Liver (tissue), 9 donors: ENCODE measurements around the gene PTGIS. TPM values are rescaled to one million over a fixed set of nuclear protein-coding genes. Genes with fewer than 3 reads are reported as not detected.

Experiments
- DNase-seq: peaks from one replicate; pipeline ENCODE4 v3.0.0-alpha.2; 2017; ENCODE audit warnings: low spot score
- H3K27ac ChIP-seq, 2 donors: one replicate each; pipeline ENCODE4 v1.7.0; 2013; ENCODE audit warnings: inconsistent platforms in 2 of 2, low read length in 2 of 2, control low read depth in 1 of 2, low read depth in 1 of 2, mild to moderate bottlenecking in 1 of 2
- H3K27me3 ChIP-seq, 4 donors: one replicate each; pipeline versions ENCODE4 v1.6.1 to v1.7.0; 2013; ENCODE audit warnings: low read length in 3 of 4, inconsistent platforms in 1 of 4, mild to moderate bottlenecking in 1 of 4, moderate library complexity in 1 of 4; ENCODE audit not compliant: control insufficient read depth in 4 of 4, insufficient read depth in 4 of 4
- H3K36me3 ChIP-seq, 4 donors: one replicate each; pipeline versions ENCODE4 v1.6.1 to v1.7.0; 2013; ENCODE audit warnings: low read length in 3 of 4, mild to moderate bottlenecking in 3 of 4, low read depth in 1 of 4, moderate library complexity in 1 of 4; ENCODE audit not compliant: control insufficient read depth in 4 of 4, insufficient read depth in 3 of 4
- H3K4me1 ChIP-seq, 4 donors: one replicate each; pipeline versions ENCODE4 v1.6.1 to v1.7.0; 2013; ENCODE audit warnings: low read length in 3 of 4, mild to moderate bottlenecking in 3 of 4, moderate library complexity in 1 of 4; ENCODE audit not compliant: control insufficient read depth in 4 of 4, insufficient read depth in 4 of 4
- H3K4me3 ChIP-seq, 3 donors: one replicate each; pipeline versions ENCODE4 v1.6.1 to v1.7.0; 2013; ENCODE audit warnings: low read length in 3 of 3, control low read depth in 1 of 3, low read depth in 1 of 3, mild to moderate bottlenecking in 1 of 3
- H3K9ac ChIP-seq, 2 donors: one replicate each; pipeline ENCODE4 v1.7.0; 2013; ENCODE audit warnings: low read length in 2 of 2, mild to moderate bottlenecking in 2 of 2, moderate library complexity in 2 of 2, control low read depth in 1 of 2, low read depth in 1 of 2
- H3K9me3 ChIP-seq, 4 donors: one replicate each; pipeline versions ENCODE4 v1.6.1 to v1.7.0; 2013; ENCODE audit warnings: low read length in 3 of 4; ENCODE audit not compliant: control insufficient read depth in 4 of 4
- EGR1 ChIP-seq, 2 donors: IDR thresholded peaks; 2 replicates each; pipeline ENCODE4 v1.6.1; 2016 to 2018; ENCODE audit warnings: antibody characterized with exemption in 2 of 2, low read depth in 2 of 2
- FOXA1 ChIP-seq: IDR thresholded peaks from 2 replicates; pipeline ENCODE4 v1.6.1; 2016; ENCODE audit warnings: antibody characterized with exemption
- FOXA2 ChIP-seq: IDR thresholded peaks from 2 replicates; pipeline ENCODE4 v1.6.1; 2016; ENCODE audit warnings: antibody characterized with exemption
- GABPA ChIP-seq, 2 donors: IDR thresholded peaks in 1 of 2; conservative IDR thresholded peaks in 1 of 2; 2 replicates each; pipeline ENCODE4 v1.6.1; 2016; ENCODE audit warnings: antibody characterized with exemption in 2 of 2, mild to moderate bottlenecking in 1 of 2, moderate library complexity in 1 of 2
- HNF4A ChIP-seq, 2 donors: conservative IDR thresholded peaks; 2 replicates each; pipeline ENCODE4 v1.6.1; 2016; ENCODE audit warnings: antibody characterized with exemption in 2 of 2, mild to moderate bottlenecking in 2 of 2
- HNF4G ChIP-seq: IDR thresholded peaks from 2 replicates; pipeline ENCODE4 v1.6.1; 2016; ENCODE audit warnings: antibody characterized with exemption
- JUND ChIP-seq, 2 donors: IDR thresholded peaks; 2 replicates each; pipeline ENCODE4 v1.6.1; 2016; ENCODE audit warnings: antibody characterized with exemption in 2 of 2
- RAD21 ChIP-seq, 2 donors: IDR thresholded peaks; 2 replicates each; pipeline ENCODE4 v1.6.1; 2016; ENCODE audit warnings: antibody characterized with exemption in 2 of 2, mild to moderate bottlenecking in 2 of 2
- RXRA ChIP-seq, 2 donors: IDR thresholded peaks; 2 replicates each; pipeline ENCODE4 v1.6.1; 2017 to 2018; ENCODE audit warnings: antibody characterized with exemption in 2 of 2, mild to moderate bottlenecking in 1 of 2
- SP1 ChIP-seq: IDR thresholded peaks from 2 replicates; pipeline ENCODE4 v1.6.1; 2018; ENCODE audit warnings: antibody characterized with exemption, mild to moderate bottlenecking
- TAF1 ChIP-seq: conservative IDR thresholded peaks from 2 replicates; pipeline ENCODE4 v1.6.1; 2016; ENCODE audit warnings: antibody characterized with exemption, mild to moderate bottlenecking
- YY1 ChIP-seq: IDR thresholded peaks from 2 replicates; pipeline ENCODE4 v1.6.1; 2016; ENCODE audit warnings: antibody characterized with exemption, mild to moderate bottlenecking
- WGBS: extraction: QIAGEN DNeasy Blood & Tissue Kit; methylation state at CpG from one replicate; pipeline ENCODE4 v1.1.7; 2013; 5-methylcytosine and 5-hydroxymethylcytosine counted together
- polyA plus RNA-seq, 2 donors: library from polyadenylated mRNA; stranded (reverse) in 1 of 2; unstranded in 1 of 2; fragments of 200-250 nt in 1 of 2; fragments of >200 nt in 1 of 2; fragmentation: Nextera tagmentation in 1 of 2; extraction: Ambion mirVana in 1 of 2; gene quantifications; one replicate each; pipeline versions ENCODE4 v1.2.1 to v1.2.3, GENCODE V29; 2013 to 2015
- total RNA-seq, 2 donors: library from RNA; depleted of rRNA; stranded (reverse); fragments of >200 nt; gene quantifications; one replicate each; pipeline ENCODE4 v1.2.3, GENCODE V29; 2014
- TF ChIP-seq, protein P1 (sequence below): fragments of 150-350 bp; IDR thresholded peaks from 2 replicates; pipeline ENCODE4 v1.5.1; 2017; ENCODE audit warnings: improper control_type of control experiment, low read depth, low read length; ENCODE audit not compliant: missing input control
- TF ChIP-seq, protein P2 (sequence below): IDR thresholded peaks from 2 replicates; pipeline ENCODE4 v1.6.1; 2016; ENCODE audit warnings: antibody characterized with exemption, mild to moderate bottlenecking
- TF ChIP-seq, protein P3 (sequence below): IDR thresholded peaks from 2 replicates; pipeline ENCODE4 v1.6.1; 2016; ENCODE audit warnings: antibody characterized with exemption
- TF ChIP-seq, protein P4 (sequence below): IDR thresholded peaks from 2 replicates; pipeline ENCODE4 v1.6.1; 2016; ENCODE audit warnings: antibody characterized with exemption
- TF ChIP-seq, protein P5 (sequence below): IDR thresholded peaks from 2 replicates; pipeline ENCODE4 v1.6.1; 2016; ENCODE audit warnings: antibody characterized with exemption
- donor health status: healthy.
- donor health status: healthy.
- donor health status: healthy.
- donor health status: healthy.
- donor health status: healthy.

Gene PTGIS
- total and polyA plus RNA-seq, 4 donors: 2.2 to 6.3 (median 3.8) TPM

DNA sequence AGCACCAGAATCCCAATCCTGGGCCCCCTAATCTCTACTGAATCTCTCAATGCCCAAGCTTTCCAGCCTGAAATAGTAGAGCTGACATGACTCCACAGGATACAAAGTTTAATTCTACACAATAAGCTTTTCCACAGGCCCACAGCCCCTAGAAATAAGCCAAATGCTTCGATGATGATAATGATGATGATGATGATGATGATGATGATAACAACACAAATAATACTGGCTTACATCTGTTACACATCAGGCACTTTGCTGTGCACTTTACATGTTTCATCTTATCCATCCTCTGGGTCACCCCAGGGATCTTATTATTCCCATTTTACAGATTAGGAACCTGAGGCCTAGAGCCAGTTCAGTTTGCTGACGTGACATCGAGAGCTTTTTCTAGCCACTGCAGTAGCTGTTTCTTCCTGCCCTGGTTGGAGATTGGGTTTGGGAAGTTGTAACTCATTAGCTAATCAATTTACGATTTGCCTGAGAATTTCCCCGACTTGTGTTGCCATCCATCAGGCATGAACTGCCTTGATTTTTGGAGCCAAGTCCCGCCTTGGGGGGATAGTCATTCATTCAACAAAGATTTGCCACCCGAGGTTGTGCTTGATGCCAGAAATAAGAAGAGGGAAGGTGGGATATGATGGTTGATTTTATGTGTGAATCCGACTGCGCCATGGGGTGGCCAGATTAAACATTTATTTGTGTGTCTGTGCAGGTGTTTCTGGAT lies 105.9 kb downstream of the PTGIS start:
- 88% methylated on average over 9 of the region's 9 CpGs for WGBS
- DNase-seq: no peak
- peaks cover 0 to 12% (median 6%) of the 10 kb centered on the region in 4 donors for H3K4me1 ChIP-seq
- H3K36me3 ChIP-seq: no peaks in the 10 kb centered on the region
- H3K9me3 ChIP-seq: no peaks in the 10 kb centered on the region
- H3K4me3 ChIP-seq: no peak overlapping the region
- no peak overlapping the region for H3K27ac ChIP-seq
- no peaks in the 10 kb centered on the region for H3K27me3 ChIP-seq
- TF ChIP-seq YY1: no peak
- no peak for TF ChIP-seq RXRA (IDR thresholded peaks at IDR 0.05)
- TF ChIP-seq HNF4G: no peak
- TF ChIP-seq, protein P1, sequence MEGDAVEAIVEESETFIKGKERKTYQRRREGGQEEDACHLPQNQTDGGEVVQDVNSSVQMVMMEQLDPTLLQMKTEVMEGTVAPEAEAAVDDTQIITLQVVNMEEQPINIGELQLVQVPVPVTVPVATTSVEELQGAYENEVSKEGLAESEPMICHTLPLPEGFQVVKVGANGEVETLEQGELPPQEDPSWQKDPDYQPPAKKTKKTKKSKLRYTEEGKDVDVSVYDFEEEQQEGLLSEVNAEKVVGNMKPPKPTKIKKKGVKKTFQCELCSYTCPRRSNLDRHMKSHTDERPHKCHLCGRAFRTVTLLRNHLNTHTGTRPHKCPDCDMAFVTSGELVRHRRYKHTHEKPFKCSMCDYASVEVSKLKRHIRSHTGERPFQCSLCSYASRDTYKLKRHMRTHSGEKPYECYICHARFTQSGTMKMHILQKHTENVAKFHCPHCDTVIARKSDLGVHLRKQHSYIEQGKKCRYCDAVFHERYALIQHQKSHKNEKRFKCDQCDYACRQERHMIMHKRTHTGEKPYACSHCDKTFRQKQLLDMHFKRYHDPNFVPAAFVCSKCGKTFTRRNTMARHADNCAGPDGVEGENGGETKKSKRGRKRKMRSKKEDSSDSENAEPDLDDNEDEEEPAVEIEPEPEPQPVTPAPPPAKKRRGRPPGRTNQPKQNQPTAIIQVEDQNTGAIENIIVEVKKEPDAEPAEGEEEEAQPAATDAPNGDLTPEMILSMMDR: no peak
- TF ChIP-seq EGR1 (IDR thresholded peaks at IDR 0.05; ENCODE audit: low read depth in 2 of 2): no peak
- TF ChIP-seq, protein P2, sequence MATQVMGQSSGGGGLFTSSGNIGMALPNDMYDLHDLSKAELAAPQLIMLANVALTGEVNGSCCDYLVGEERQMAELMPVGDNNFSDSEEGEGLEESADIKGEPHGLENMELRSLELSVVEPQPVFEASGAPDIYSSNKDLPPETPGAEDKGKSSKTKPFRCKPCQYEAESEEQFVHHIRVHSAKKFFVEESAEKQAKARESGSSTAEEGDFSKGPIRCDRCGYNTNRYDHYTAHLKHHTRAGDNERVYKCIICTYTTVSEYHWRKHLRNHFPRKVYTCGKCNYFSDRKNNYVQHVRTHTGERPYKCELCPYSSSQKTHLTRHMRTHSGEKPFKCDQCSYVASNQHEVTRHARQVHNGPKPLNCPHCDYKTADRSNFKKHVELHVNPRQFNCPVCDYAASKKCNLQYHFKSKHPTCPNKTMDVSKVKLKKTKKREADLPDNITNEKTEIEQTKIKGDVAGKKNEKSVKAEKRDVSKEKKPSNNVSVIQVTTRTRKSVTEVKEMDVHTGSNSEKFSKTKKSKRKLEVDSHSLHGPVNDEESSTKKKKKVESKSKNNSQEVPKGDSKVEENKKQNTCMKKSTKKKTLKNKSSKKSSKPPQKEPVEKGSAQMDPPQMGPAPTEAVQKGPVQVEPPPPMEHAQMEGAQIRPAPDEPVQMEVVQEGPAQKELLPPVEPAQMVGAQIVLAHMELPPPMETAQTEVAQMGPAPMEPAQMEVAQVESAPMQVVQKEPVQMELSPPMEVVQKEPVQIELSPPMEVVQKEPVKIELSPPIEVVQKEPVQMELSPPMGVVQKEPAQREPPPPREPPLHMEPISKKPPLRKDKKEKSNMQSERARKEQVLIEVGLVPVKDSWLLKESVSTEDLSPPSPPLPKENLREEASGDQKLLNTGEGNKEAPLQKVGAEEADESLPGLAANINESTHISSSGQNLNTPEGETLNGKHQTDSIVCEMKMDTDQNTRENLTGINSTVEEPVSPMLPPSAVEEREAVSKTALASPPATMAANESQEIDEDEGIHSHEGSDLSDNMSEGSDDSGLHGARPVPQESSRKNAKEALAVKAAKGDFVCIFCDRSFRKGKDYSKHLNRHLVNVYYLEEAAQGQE: no peak
- TF ChIP-seq SP1: no peak
- H3K9ac ChIP-seq: no peak overlapping the region

DNA sequence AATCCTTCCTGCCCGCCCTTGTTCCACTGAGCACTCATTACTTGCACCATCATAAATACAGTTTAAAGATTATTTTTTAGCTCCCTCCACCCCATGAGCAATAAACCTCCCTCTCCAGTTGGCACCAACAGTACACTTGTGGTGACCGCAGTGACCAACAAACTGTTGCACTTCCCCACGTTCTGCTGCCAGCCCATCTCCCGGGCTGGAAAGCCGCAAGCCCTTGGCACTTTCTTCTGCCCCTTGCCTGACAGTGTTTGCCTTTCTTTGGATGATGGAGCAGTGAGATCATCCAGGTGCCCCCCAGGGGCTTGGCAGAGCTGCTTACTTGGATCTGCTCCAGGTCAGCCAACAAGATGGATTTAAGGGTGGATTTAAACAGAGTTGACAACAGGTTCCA lies 107.0 kb downstream of the PTGIS start:
- H3K9ac ChIP-seq: no peak overlapping the region
- H3K27me3 ChIP-seq: no peaks in the 10 kb centered on the region
- H3K4me1 ChIP-seq: peaks cover 0 to 12% (median 6%) of the 10 kb centered on the region in 4 donors
- DNase-seq: no peak
- 36% methylated on average over 5 of the region's 5 CpGs for WGBS
- no peak overlapping the region for H3K4me3 ChIP-seq
- no peak overlapping the region for H3K27ac ChIP-seq
- no peaks in the 10 kb centered on the region for H3K36me3 ChIP-seq
- no peaks in the 10 kb centered on the region for H3K9me3 ChIP-seq
- TF ChIP-seq GABPA (IDR thresholded peaks at IDR 0.05 in 1 of 2, conservative IDR thresholded peaks at IDR 0.05 in 1 of 2) (peak in 1 of 2 donors; percentile 47), FOXA2 (peak; percentile 54), HNF4G (no peak), FOXA1 (peak; percentile 55), HNF4A (conservative IDR thresholded peaks at IDR 0.05) (peak; percentile 25 to 86), TAF1 (no peak), RAD21 (IDR thresholded peaks at IDR 0.05) (peak; percentile 13 to 42), RXRA (IDR thresholded peaks at IDR 0.05) (peak; percentile 53 to 97), EGR1 (IDR thresholded peaks at IDR 0.05; ENCODE audit: low read depth in 2 of 2) (peak in 1 of 2 donors; percentile 52), JUND (IDR thresholded peaks at IDR 0.05) (peak; percentile 31 to 96), SP1 (no peak)
- TF ChIP-seq, protein P3, sequence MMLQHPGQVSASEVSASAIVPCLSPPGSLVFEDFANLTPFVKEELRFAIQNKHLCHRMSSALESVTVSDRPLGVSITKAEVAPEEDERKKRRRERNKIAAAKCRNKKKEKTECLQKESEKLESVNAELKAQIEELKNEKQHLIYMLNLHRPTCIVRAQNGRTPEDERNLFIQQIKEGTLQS: peak; percentile 39
- TF ChIP-seq, protein P4, sequence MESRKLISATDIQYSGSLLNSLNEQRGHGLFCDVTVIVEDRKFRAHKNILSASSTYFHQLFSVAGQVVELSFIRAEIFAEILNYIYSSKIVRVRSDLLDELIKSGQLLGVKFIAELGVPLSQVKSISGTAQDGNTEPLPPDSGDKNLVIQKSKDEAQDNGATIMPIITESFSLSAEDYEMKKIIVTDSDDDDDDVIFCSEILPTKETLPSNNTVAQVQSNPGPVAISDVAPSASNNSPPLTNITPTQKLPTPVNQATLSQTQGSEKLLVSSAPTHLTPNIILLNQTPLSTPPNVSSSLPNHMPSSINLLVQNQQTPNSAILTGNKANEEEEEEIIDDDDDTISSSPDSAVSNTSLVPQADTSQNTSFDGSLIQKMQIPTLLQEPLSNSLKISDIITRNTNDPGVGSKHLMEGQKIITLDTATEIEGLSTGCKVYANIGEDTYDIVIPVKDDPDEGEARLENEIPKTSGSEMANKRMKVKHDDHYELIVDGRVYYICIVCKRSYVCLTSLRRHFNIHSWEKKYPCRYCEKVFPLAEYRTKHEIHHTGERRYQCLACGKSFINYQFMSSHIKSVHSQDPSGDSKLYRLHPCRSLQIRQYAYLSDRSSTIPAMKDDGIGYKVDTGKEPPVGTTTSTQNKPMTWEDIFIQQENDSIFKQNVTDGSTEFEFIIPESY: peak; percentile 65
- TF ChIP-seq, protein P2: peak; percentile 88
- TF ChIP-seq, protein P1: no peak
- TF ChIP-seq, protein P5, sequence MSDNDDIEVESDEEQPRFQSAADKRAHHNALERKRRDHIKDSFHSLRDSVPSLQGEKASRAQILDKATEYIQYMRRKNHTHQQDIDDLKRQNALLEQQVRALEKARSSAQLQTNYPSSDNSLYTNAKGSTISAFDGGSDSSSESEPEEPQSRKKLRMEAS: peak; percentile 76
